Common myeloid progenitor, CD34-positive (primary cell): ENCODE results near the gene OPHN1.
"Not testable (repeated sequence)": the region's sequence is repeated elsewhere in the genome, so short reads cannot be mapped to it uniquely, and the experiment has no call there.

Experiments used
- CTCF ChIA-PET: fragments of 350-600 bp; sonication (Branson Sonifier 250); formaldehyde crosslinking; loops from one replicate; lab custom pipeline; 2021; ENCODE audit warnings: antibody characterized with exemption; lab: Charles Lee
- POLR2A ChIA-PET: fragments of 350-600 bp; sonication (Branson Sonifier 250); formaldehyde crosslinking; loops from one replicate; lab custom pipeline; 2021; ENCODE audit warnings: antibody characterized with exemption; lab: Charles Lee
- DNase-seq, 3 donors: peaks; one replicate each; pipeline versions ENCODE4 v3.0.0 to v3.0.0-alpha.2; 2013
- H3K27ac ChIP-seq, 2 experiments: 1 replicate in 1 of 2; 2 replicates in 1 of 2; pipeline ENCODE4 v1.7.0; 2013; ENCODE audit warnings: inconsistent platforms in 2 of 2, low read length in 2 of 2, mild to moderate bottlenecking in 2 of 2, low read depth in 1 of 2, moderate library complexity in 1 of 2; ENCODE audit not compliant: severe bottlenecking in 2 of 2, insufficient read depth in 1 of 2, poor library complexity in 1 of 2
- H3K27me3 ChIP-seq, 5 experiments: replicated peaks in 2 of 5; 1 replicate in 3 of 5; 2 replicates in 2 of 5; pipeline versions ENCODE4 v1.6.1 to v1.7.0; 2013; ENCODE audit warnings: low read length in 4 of 5, mild to moderate bottlenecking in 2 of 5, moderate library complexity in 2 of 5, inconsistent platforms in 1 of 5; ENCODE audit not compliant: insufficient read depth in 5 of 5, control insufficient read depth in 4 of 5
- H3K36me3 ChIP-seq, 4 experiments: 1 replicate in 2 of 4; 2 replicates in 2 of 4; pipeline versions ENCODE4 v1.6.1 to v1.7.0; 2013; ENCODE audit warnings: low read length in 3 of 4, control low read depth in 1 of 4, mild to moderate bottlenecking in 1 of 4; ENCODE audit not compliant: control insufficient read depth in 4 of 4, insufficient read depth in 4 of 4
- H3K4me1 ChIP-seq, 4 experiments: 1 replicate in 3 of 4; 2 replicates in 1 of 4; pipeline versions ENCODE4 v1.6.1 to v1.7.1; 2013; ENCODE audit warnings: low read length in 3 of 4, mild to moderate bottlenecking in 3 of 4, control low read depth in 1 of 4, inconsistent platforms in 1 of 4, moderate library complexity in 1 of 4; ENCODE audit not compliant: control insufficient read depth in 4 of 4, insufficient read depth in 4 of 4; ENCODE audit errors: control extremely low read depth in 1 of 4
- H3K4me3 ChIP-seq, 7 experiments: 1 replicate in 4 of 7; 2 replicates in 3 of 7; pipeline versions ENCODE4 v1.5.1 to v1.7.0; 2013; ENCODE audit warnings: mild to moderate bottlenecking in 7 of 7, low read length in 6 of 7, moderate library complexity in 6 of 7, inconsistent platforms in 2 of 7, low read depth in 2 of 7, control low read depth in 1 of 7; ENCODE audit not compliant: insufficient read depth in 4 of 7, control insufficient read depth in 1 of 7; ENCODE audit errors: extremely low read depth in 1 of 7
- H3K9me3 ChIP-seq, 5 experiments: 1 replicate in 4 of 5; 2 replicates in 1 of 5; pipeline versions ENCODE4 v1.6.1 to v1.7.1; 2013; ENCODE audit warnings: low read length in 4 of 5, mild to moderate bottlenecking in 2 of 5, inconsistent platforms in 1 of 5, low read depth in 1 of 5, moderate library complexity in 1 of 5; ENCODE audit not compliant: control insufficient read depth in 4 of 5, insufficient read depth in 2 of 5; ENCODE audit errors: control extremely low read depth in 1 of 5
- WGBS: methylation state at CpG from one replicate; pipeline ENCODE4 v1.1.5; 2013; ENCODE audit not compliant: insufficient coverage; 5-methylcytosine and 5-hydroxymethylcytosine counted together

The OPHN1 gene

DNA sequence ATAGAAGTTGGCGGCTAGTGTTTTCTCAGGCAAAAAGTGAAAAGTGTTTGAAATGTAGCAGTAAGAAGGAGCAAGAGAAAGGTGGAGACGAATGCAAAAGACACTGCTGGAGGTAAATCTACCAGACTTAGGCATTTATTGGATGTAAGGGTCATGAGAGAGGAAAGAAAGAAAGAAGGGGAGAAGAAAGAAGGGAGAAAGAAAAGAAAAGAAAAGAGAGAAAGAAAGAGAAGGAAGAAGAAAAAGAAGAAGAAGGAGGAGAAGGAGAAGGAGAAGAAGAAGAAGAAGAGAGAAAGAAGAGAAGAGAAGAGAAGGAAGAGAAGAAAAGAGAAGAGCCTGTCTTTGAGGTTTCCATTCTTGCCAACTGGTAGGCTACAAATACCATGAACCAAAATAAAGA, 31.2 kb downstream of the OPHN1 start:
- H3K36me3 ChIP-seq, result no peaks in the 10 kb centered on the region
- DNase-seq, result no peak
- no peaks in the 10 kb centered on the region for H3K4me1 ChIP-seq
- 80% methylated on average over 2 of the region's 2 CpGs for WGBS
- CTCF ChIA-PET, result no interaction called here
- no peaks in the 10 kb centered on the region for H3K27me3 ChIP-seq
- POLR2A ChIA-PET, result no interaction called here
- no peak overlapping the region for H3K27ac ChIP-seq
- no peak overlapping the region for H3K4me3 ChIP-seq
- no peaks in the 10 kb centered on the region for H3K9me3 ChIP-seq

DNA sequence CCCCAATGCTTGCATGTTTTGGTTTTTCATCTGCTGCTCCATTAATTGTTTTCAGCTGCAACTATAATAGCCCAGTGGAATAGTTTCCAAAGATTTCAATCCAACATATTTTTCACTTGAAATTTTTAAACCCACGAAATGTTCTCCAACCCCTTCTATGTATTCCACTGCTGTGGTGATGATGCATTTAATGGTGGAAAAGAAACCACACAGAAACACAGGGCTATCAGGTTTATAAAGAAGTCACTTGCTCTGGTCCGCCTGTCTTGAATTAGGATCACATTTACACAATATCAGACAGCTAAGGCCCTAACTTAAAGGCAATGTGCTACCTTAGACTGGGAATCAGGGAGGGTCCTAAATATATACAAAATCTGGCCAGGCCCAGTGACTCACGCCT, 35.0 kb downstream of the OPHN1 start:
- Histone ChIP-seq H3K27ac (no peak overlapping the region), H3K4me3 (no peak overlapping the region), H3K27me3 (no peaks in the 10 kb centered on the region), H3K9me3 (no peaks in the 10 kb centered on the region), H3K36me3 (no peaks in the 10 kb centered on the region), H3K4me1 (no peaks in the 10 kb centered on the region)
- ChIA-PET POLR2A (no interaction called here), CTCF (no interaction called here)
- DNase-seq, result no peak
- 86% methylated on average over 1 of the region's 3 CpGs for WGBS

DNA sequence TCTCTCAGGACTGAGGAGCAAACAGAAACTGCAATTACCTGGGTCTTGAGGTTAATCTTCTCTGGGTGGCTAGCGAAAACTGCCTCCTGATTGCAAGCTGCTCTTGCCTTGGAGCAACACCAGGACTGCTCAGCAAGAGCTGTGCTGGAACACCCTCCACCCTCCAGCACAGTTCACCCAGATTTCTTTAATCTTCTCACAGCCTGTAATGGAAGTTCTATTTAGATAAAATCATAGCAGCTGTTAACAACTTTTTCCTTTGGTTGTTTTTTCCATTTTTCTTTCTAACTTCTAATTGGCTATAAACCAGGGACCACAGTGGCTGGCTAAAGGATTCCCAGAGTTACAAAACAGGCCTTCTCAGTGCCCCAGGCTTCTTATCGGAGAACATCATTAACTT, 36.3 kb downstream of the OPHN1 start:
- ChIA-PET POLR2A (no interaction called here), CTCF (no interaction called here)
- Histone ChIP-seq H3K36me3 (no peaks in the 10 kb centered on the region), H3K4me1 (no peaks in the 10 kb centered on the region), H3K4me3 (no peak overlapping the region), H3K27ac (no peak overlapping the region), H3K9me3 (no peaks in the 10 kb centered on the region), H3K27me3 (no peaks in the 10 kb centered on the region)
- WGBS, result 95% methylated on average over 2 of the region's 2 CpGs
- DNase-seq, result no peak

DNA sequence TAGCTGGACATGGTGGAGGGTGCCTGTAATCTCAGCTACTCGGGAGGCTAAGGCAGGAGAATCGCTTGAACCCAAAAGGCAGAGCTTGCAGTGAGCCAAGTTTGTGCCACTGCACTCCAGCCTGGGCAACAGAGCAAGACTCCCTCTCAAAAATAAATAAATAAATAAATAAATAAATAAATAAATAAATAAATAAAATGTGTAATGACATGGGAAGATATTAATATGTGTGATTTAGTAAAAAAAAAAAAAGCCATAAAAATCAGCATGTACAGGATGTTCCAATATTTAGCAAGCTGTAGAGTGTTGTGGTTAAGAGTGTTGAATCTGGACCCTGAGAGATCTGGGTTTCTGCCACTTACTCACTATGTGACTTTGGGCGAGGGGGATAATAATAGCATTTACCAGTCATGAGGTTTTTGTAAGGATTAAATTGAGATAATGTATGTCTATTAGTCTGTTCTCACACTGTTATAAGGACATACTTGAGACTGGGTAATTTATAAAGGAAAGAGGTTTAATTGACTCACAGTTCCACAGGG, 43.8 kb downstream of the OPHN1 start:
- POLR2A ChIA-PET, H3K36me3 ChIP-seq: not testable (repeated sequence)

DNA sequence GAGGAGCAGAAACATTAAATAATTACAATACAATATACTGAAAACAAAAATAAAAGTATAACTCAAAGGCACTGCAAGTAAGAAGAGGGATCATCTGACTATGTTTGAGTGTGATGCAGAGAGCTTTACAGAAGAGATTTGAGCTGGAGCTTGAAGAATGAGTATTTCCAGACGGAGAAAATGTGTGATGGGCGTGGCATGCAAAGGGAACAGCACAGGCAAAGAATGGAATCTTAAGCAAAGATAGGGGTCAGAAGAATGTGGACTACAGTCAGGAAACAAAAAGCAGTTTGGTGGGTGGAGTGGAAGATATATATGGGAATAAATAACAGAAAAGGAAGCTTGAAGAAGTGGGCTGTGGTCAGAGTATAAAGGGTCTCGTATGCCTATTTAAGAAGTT, 45.5 kb downstream of the OPHN1 start:
- ChIA-PET CTCF (no interaction called here), POLR2A (no interaction called here)
- Histone ChIP-seq H3K4me1 (no peaks in the 10 kb centered on the region), H3K4me3 (no peak overlapping the region), H3K9me3 (no peaks in the 10 kb centered on the region), H3K27ac (no peak overlapping the region), H3K27me3 (no peaks in the 10 kb centered on the region), H3K36me3 (no peaks in the 10 kb centered on the region)
- 77% methylated on average over 3 of the region's 3 CpGs for WGBS
- no peak for DNase-seq

More for the DNA sequence above, 43.8 kb downstream of the OPHN1 start:
- H3K4me1 ChIP-seq, H3K9me3 ChIP-seq, H3K4me3 ChIP-seq, CTCF ChIA-PET, H3K27ac ChIP-seq, H3K27me3 ChIP-seq, DNase-seq: not testable (repeated sequence)
- whole genome bisulfite sequencing, result no CpG with 5 or more reads among the region's 3 CpGs

DNA sequence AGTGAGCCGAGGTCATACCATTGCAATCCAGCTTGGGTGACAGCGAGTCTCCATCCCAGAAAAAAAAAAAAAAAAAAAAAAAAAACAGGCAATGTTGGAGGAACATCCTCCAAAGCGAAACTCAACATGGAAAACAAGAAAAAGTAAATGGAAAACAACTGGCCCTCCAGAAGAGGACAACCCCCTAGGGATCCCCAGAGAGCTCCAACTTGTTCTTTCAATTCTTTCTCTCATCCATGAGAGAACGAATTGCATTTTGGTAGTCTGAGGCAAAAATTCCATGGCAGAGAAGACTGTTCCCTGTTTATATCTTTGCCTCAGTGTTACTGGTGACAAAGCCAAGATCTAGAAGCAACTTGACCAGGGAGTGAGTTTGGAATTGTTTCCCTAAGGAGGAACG, 49.8 kb downstream of the OPHN1 start:
- no peak overlapping the region for H3K4me3 ChIP-seq
- no peaks in the 10 kb centered on the region for H3K9me3 ChIP-seq
- no peak for DNase-seq
- ChIA-PET CTCF (no interaction called here), POLR2A (no interaction called here)
- 83% methylated on average over 1 of the region's 5 CpGs for WGBS
- no peak overlapping the region for H3K27ac ChIP-seq
- no peaks in the 10 kb centered on the region for H3K27me3 ChIP-seq
- H3K4me1 ChIP-seq, result no peaks in the 10 kb centered on the region
- no peaks in the 10 kb centered on the region for H3K36me3 ChIP-seq

DNA sequence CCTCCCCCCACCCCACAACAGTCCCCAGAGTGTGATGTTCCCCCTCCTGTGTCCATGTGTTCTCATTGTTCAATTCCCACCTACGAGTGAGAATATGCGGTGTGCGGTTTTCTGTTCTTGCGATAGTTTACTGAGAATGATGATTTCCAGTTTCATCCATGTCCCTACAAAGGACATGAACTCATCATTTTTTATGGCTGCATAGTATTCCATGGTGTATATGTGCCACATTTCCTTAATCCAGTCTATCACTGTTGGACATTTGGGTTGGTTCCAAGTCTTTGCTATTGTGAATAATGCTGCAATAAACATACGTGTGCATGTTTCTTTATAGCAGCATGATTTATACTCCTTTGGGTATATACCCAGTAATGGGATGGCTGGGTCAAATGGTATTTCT, 55.7 kb downstream of the OPHN1 start:
- H3K36me3 ChIP-seq, H3K27ac ChIP-seq, H3K9me3 ChIP-seq, DNase-seq, H3K4me1 ChIP-seq, H3K27me3 ChIP-seq, POLR2A ChIA-PET, H3K4me3 ChIP-seq, CTCF ChIA-PET: not testable (repeated sequence)
- WGBS, result no CpG with 5 or more reads among the region's 5 CpGs
